22Rv1 (cell line): Measurements from ENCODE around the gene OMG.
"Not testable (repeated sequence)": the region's sequence is repeated elsewhere in the genome, so short reads cannot be mapped to it uniquely, and the experiment has no call there.

Source experiments
- H3K27ac ChIP-seq: fragments of 450-650 bp; 2 replicates; pipeline ENCODE4 v1.5.1; 2017
- CTCF ChIP-seq: fragments of 450-650 bp; IDR thresholded peaks from 2 replicates; pipeline ENCODE4 v1.5.1; 2017; ENCODE audit warnings: mild to moderate bottlenecking
- ZFX ChIP-seq: fragments of 450-650 bp; IDR thresholded peaks from 2 replicates; pipeline ENCODE4 v1.6.1; 2017; ENCODE audit warnings: antibody characterized with exemption, borderline replicate concordance

The OMG gene

GRCh38 chr17:31313982-31314781 is 17.1 kb upstream of the OMG start, which contains the start of gene EVI2B:
EVI2B (minus strand) TSS chr17:31314054; CDS start chr17:31305609, 8,445 bp downstream.
- no peak within 1 kb of the TSS for H3K27ac ChIP-seq
- TF ChIP-seq CTCF (no peak), ZFX (no peak)

GRCh38 chr17:31312223-31312622 is 15.2 kb upstream of the OMG start:
- H3K27ac ChIP-seq = not testable (repeated sequence)

GRCh38 chr17:31311526-31311925 is 14.5 kb upstream of the OMG start:
- no peak overlapping the region for H3K27ac ChIP-seq
- no peak for TF ChIP-seq ZFX
- no peak for TF ChIP-seq CTCF

- H3K27ac ChIP-seq = no peak overlapping the region
- TF ChIP-seq CTCF (no peak), ZFX (no peak)
Observed at GRCh38 chr17:31310886-31311285, 13.8 kb upstream of the OMG start.

- no peak overlapping the region for H3K27ac ChIP-seq
- TF ChIP-seq CTCF = no peak
- no peak for TF ChIP-seq ZFX
Observed at GRCh38 chr17:31310260-31310659, 13.2 kb upstream of the OMG start.

- no peak overlapping the region for H3K27ac ChIP-seq
- no peak for TF ChIP-seq CTCF
- TF ChIP-seq ZFX = no peak
Observed at GRCh38 chr17:31309556-31309955, 12.5 kb upstream of the OMG start.

- TF ChIP-seq CTCF (no peak), ZFX (no peak)
- H3K27ac ChIP-seq = no peak overlapping the region
Observed at GRCh38 chr17:31308372-31309334, 11.6 kb upstream of the OMG start.
